ENCODE data around the gene THBS3.
"Not testable (repeated sequence)": the region's sequence is repeated elsewhere in the genome, so short reads cannot be mapped to it uniquely, and the experiment has no call there.

The THBS3 gene

GRCh38 chr1:155158991-155159390 lies 48.7 kb downstream of the THBS3 start:
- DNase-seq (ENCODE audit: low spot score) (no peak), FAIRE-seq (no peak)

- FAIRE-seq; DNase-seq (ENCODE audit: low spot score): not testable (repeated sequence)
Measured at GRCh38 chr1:155155996-155156643, 51.6 kb downstream of the THBS3 start.

Measured in urothelium cell line (cell line).